GM18517 (cell line): ENCODE measurements around the gene SH3GLB2.

Experiments
- ATAC-seq: cut with Tn5 transposase; IDR thresholded peaks from one replicate; pipeline ENCODE4 v1.9.1; 2021; ENCODE audit warnings: mild to moderate bottlenecking, moderate library complexity; ENCODE audit not compliant: unreplicated experiment

Gene SH3GLB2

GRCh38 chr9:129028192-129028966 lies at the start of gene SH3GLB2:
Gene SH3GLB2 (minus strand): TSS chr9:129028331. CDS start chr9:129028154, 177 bp downstream.
- ATAC-seq: peak; percentile 57

- no peak for ATAC-seq
These were observed 49.1 kb upstream of the SH3GLB2 start for GRCh38 chr9:129077236-129077635.

GRCh38 chr9:129076640-129077037 lies 48.5 kb upstream of the SH3GLB2 start:
- no peak for ATAC-seq

- ATAC-seq: no peak
These were observed 48.0 kb upstream of the SH3GLB2 start for GRCh38 chr9:129075996-129076639.

- no peak for ATAC-seq
These were observed 46.0 kb upstream of the SH3GLB2 start for GRCh38 chr9:129074106-129074505.

GRCh38 chr9:129073404-129073803 lies 45.3 kb upstream of the SH3GLB2 start:
- ATAC-seq: no peak

- no peak for ATAC-seq
These were observed 44.0 kb upstream of the SH3GLB2 start for GRCh38 chr9:129072171-129072570.

- no peak for ATAC-seq
These were observed 43.5 kb upstream of the SH3GLB2 start for GRCh38 chr9:129071526-129072126.

- no peak for ATAC-seq
These were observed 42.8 kb upstream of the SH3GLB2 start for GRCh38 chr9:129070696-129071525.

- no peak for ATAC-seq
These were observed 41.9 kb upstream of the SH3GLB2 start for GRCh38 chr9:129069862-129070641.

- ATAC-seq: no peak
These were observed 41.1 kb upstream of the SH3GLB2 start for GRCh38 chr9:129068990-129069861.

- no peak for ATAC-seq
These were observed 40.0 kb upstream of the SH3GLB2 start for GRCh38 chr9:129068110-129068509.

GRCh38 chr9:129064499-129064908 lies 36.4 kb upstream of the SH3GLB2 start:
- ATAC-seq: no peak

- no peak for ATAC-seq
These were observed 34.9 kb upstream of the SH3GLB2 start for GRCh38 chr9:129063061-129063460.

GRCh38 chr9:129060991-129061390 lies 32.9 kb upstream of the SH3GLB2 start:
- ATAC-seq: no peak

- ATAC-seq: no peak
These were observed 32.0 kb upstream of the SH3GLB2 start for GRCh38 chr9:129059796-129060785.

- no peak for ATAC-seq
These were observed 31.0 kb upstream of the SH3GLB2 start for GRCh38 chr9:129058965-129059795.
